PC-3 (cell line): ENCODE results near the gene VKORC1L1.

Source experiments
- CTCF ChIP-seq: fragments of 300-600 bp; sonication (generic); conservative IDR thresholded peaks from 2 replicates; pipeline ENCODE4 v1.5.1; 2017; ENCODE audit warnings: antibody characterized with exemption, low read depth, mild to moderate bottlenecking, low read length
- EZH2 ChIP-seq: fragments of 300-600 bp; sonication (generic); IDR thresholded peaks from one replicate; pipeline ENCODE4 v1.6.1; 2017; ENCODE audit warnings: antibody characterized with exemption, mild to moderate bottlenecking, low read length; ENCODE audit not compliant: unreplicated experiment
- EZH2phosphoT487 ChIP-seq: fragments of 300-600 bp; sonication (generic); IDR thresholded peaks from 2 replicates; pipeline ENCODE4 v1.6.1; 2018; ENCODE audit warnings: mild to moderate bottlenecking, antibody characterized with exemption, low read length, borderline replicate concordance

GRCh38 chr7:65974191-65974801 is 101.4 kb downstream of the VKORC1L1 start:
- TF ChIP-seq CTCF (no peak), EZH2phosphoT487 (no peak), EZH2 (no peak)
